HL-60 (cell line): ENCODE results near the gene DLGAP3.

Experiments used
- CTCF ChIP-seq: IDR thresholded peaks from one replicate; pipeline ENCODE4 v1.5.1; 2011; ENCODE audit warnings: low read length, control low read depth, inconsistent platforms; ENCODE audit not compliant: insufficient read depth
- GABPA ChIP-seq: IDR thresholded peaks from 2 replicates; pipeline ENCODE4 v1.6.1; 2012; ENCODE audit warnings: low read depth
- POLR2AphosphoS5 ChIP-seq: IDR thresholded peaks from 2 replicates; pipeline ENCODE4 v1.6.1; 2012; ENCODE audit warnings: low read depth
- SPI1 ChIP-seq: IDR thresholded peaks from 2 replicates; pipeline ENCODE4 v1.6.1; 2012; ENCODE audit warnings: low read depth, mild to moderate bottlenecking, borderline replicate concordance

- TF ChIP-seq CTCF (no peak), POLR2AphosphoS5 (no peak), GABPA (no peak), SPI1 (no peak)
These were observed 552 bp downstream of the DLGAP3 start for GRCh38 chr1:34928699-34929496.
